Activated CD4-positive, alpha-beta T cell treated with anti-CD3 and anti-CD28 coated beads, Interleukin-2, amount 50 U/mL, for 16 hours (primary cell): ENCODE results near the gene CACNA2D4.

ENCODE experiments used
- DNase-seq: peaks from one replicate; pipeline ENCODE4 v3.0.0-alpha.2; 2020

CACNA2D4 gene

DNA sequence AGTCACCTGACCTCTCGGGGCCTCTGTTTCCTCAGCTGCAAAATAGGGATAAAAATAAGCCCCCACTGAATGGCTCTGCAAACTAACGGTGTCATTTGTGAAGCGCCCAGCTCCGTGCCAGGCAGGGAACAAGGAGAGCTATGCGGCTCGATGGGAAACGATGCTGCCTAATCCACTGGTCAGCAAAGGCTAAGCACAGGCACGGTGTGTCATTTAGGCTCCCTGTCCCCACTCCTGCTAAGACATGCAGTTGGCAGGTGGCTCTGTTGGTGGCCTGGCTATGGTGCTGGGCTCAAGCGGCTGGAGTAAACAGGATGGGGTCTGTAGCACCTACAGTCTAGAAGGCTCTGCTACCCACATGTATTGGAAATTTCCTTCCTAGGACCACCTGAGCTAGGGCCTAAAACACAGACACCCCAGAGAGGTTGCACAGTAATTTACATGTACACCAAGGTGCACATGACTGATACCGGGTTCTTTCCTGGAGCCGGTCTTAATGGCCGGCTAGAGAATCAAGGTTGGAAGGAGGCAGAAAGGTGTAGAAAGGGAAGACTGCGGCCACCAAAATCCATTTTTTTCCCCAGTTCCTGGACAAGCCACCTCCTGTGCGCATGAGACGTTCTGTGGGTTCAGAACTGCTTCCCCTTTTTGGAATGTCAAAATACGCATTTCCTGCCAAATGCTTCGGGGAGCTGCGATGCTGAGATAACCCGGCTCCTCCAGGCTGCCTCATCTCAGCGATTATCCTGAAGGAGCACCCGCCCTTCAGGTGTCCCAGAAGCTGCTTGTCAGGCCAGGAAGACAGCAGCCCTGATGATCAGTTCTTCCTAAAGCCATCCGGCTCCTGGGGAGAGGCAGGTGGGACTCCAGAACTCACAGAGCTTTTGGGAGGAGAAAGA is 1.0 kb downstream of the CACNA2D4 start:
- DNase-seq: no peak

DNA sequence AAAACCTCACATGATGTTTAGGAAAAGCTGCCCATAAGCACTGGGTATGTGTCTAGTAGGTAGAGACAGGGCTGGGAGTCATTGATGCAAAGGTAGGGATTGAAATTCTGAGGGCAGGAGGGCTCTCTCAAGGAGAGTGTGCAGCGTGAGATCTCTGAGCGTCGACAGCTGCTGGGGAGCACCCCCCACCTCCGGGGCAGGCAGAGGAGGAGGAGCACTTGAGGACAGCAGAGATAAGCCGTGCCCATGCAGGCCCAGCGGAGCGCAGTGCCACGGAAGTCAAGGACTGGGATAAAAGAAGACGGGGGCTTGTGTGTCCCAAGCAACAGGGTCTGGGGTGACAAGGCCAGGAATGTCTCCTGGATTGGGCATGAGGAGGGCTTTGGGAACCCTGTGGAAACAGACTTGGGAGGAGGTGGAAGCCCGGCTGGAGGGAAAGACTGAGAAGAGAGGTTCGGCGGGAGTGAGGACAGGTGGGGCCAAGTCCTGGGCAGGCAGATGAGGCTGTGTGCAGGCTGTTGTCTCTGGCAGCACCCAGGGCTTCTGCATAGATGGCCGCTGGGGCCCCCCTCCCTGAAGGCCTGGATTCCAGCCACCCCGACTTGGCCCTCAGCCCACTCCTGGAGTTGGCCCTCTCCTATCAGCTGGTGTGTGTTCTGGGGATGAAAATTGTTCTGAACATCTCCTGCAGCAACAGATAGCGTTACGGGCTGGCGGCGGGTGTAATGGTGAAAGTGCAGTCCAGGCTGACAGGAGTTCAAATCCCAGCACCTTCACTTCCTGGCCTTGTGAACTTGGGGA is 1.9 kb downstream of the CACNA2D4 start:
- DNase-seq: no peak

GRCh38 chr12:1915082-1915968 is 3.1 kb downstream of the CACNA2D4 start:
- DNase-seq: peak; percentile 48

- DNase-seq: no peak
These were observed 4.1 kb downstream of the CACNA2D4 start for GRCh38 chr12:1914114-1914911.

GRCh38 chr12:1913377-1914113 is 4.9 kb downstream of the CACNA2D4 start:
- DNase-seq: no peak

DNA sequence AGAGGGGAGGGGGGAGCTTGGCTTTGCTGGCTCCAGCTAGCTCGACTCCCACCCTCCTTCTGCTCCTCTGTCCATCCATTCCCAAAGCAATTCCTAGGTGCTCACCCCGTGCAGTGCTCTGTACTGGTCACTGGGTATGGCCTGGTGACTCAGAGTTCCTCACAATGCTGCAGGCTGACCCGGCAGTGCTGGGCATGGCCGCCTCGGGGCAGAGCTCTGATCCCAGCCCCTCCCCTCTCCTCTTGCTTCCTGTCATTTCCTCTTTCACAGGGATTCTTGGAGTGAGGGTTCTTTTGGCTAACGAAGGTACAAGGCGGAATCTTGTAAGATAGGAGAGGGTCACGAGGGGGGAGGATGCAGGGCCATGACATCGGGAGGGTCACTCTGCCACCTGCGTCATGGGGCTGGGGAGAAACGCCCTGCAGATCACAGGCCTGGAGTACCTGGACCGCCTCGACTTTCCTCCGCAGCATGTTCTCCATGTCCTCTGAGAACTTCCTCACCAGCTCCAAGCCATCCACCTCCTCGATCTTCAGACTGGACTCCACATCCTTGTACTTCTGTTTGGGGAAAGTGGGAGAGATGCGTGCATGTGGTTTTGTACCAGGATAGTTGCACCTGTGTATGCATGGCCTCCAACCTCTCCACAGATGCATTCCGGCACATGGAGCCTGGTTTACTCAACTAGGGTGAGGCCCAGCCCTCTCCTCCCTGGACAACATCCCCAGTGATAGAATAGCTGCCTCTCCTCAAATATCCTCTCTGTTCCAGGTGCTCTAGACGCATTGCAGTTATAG is 5.7 kb downstream of the CACNA2D4 start:
- no peak for DNase-seq

DNA sequence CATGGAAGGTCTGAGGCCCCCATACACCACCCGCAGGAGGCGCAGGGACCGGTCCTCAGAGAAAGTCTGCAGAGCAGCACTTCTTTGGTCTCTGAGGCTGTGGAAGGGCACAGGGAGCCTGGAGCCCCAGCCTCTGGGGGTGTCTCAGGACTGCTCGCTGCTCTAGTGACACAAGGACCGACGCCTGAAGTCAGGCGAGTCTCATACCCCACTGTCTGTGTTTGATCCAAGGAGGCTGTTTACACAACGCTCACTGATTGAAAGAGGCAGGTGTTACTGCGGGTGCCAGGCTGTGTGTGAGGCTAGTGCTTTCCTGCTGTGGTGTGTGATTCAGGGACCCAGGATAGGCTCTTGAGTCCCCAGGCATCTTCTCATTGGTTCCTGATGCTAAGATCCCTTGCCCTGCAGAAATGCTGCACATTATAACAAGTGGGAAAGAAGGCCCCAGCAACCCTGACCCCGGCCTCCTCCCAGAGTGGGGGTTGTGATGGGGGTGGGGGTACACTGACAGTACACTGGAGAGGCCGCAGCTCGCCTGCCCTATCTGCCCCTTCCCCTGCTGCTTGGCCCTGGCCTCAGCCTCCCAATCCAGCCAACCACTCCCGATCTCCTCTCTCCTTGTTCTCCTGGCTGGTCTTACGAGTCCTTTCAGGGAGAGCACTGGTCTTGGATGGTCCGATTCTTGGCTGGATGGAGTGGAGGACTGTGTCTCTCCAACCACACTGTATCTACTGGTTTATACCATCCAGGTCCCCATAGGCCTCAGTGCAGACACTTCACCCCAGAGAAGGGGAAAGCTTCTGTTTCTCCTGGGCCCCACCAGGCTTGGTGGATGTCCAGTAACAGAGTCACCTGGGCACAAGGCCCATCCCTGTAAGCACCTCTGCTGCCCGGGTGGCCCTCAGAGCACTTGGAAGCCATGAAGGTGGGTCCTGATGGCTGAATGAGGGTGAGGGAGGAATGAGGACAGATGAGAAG is 6.6 kb downstream of the CACNA2D4 start:
- no peak for DNase-seq

GRCh38 chr12:1910468-1910867 is 8.0 kb downstream of the CACNA2D4 start:
- DNase-seq: no peak

DNA sequence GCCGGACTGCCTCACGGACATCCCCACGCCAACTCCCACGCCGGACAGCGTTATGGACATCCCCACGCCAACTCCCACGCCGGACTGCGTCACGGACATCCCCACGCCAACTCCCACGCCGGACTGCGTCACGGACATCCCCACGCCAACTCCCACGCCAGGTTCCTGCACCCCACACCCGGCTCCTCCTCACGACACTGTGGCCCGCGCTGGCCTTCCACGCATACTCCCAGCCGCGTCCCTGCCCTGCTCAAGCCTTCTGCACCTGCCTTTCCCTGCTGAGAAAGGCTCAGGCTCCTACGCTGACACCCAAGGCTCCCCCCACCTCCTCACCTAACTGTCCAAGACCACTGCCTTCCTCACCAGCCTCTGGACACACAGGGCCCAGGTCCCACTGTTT is 9.7 kb downstream of the CACNA2D4 start:
- DNase-seq: no peak

DNA sequence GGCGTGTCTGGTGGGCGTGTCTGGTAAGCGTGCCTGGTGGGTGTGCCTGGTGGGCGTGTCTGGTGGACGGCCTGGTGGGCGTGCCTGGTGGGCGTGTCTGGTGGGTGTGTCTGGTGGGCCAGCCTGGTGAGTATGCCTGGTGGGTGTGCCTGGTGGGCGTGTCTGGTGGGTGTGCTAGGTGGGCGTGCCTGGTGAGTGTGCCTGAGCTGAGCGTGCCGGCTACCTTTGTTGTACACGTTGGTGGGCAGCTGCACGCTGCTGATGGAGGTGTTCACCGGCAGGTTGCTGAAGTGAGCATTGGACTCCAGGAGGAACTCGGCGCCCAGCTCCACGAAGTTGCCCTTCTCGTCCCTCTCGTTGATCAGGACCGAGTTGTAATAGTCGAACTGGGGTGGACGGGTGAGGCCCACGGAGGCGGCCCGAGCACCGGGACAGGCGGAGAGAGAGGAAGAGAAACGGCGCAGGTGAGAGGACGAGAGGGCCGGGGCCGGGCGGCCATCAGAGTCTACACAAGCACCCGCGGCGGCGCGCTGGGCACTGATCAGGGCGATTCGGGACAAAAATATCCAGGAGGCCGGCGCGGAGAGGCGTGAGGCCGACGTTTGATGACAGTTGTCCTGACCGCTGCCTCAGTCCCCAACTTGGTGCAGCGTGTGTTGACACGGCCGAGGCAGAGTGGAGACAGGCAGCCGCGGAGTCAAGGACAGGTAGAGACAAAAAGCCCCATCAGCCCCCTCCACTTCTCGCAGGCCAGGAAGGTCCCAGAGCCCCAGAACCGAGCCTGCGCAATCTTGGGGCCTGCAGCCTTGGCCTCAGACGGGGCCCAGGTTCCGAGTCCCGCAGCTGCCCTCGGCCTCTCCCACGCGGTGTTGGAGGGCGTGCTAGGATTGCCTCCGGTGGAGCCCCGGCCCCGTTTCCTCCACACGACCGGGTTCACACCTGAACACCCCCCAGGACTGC is 10.5 kb downstream of the CACNA2D4 start:
- no peak for DNase-seq

DNA sequence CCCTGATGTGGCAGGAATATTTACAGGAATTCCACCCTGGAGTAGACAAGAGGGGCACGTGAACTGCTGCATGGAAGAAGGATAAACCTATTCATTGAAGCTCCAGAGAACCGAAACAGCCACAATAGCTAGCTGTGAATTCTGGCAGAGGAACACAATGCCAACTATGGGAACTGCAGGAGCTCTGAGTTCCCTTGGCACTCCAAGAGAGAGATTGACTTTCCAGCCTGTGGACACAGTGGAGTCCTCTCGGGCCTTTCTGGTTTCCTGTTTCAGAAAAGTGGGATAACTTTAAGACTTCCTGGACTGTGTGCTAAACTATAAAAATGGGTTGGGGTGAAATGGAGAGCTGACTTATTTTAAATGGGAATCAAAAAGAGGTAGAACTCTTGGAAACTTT is 11.9 kb downstream of the CACNA2D4 start:
- DNase-seq: no peak

DNA sequence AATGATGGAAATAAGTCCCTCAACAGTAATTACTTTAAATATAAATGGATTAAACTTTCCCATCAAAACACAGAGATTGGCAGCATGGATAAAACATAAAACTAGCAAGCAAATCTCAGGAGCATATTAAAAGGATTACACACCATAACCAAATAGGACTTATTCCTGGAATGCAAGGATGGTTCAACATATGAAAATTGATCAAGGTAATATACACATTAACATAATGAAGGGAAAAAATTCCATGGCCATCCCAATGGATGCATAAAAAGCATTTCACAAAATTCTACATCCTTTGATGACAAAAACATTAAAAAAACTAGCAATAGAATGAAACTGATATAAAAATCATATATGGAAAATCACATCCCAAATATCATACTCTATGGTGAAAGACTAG is 13.6 kb downstream of the CACNA2D4 start:
- no peak for DNase-seq

DNA sequence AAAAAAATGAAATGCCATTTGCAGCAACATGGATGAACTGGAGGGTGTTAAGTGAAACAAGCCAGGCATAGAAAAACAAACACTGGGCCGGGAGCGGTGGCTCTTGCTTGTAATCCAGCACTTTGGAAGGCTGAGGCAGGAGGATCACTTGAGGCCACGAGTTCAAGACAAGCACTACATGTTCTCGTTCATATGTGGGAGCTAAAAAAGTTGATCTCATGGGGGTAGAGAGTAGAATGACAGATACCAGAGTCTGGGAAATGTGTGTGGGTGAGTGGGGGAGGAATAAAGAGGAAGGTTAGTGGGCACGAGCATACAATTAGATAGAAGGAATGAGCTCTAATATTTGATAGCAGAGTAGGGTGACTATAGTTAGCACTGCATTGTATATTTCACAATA is 21.5 kb downstream of the CACNA2D4 start:
- DNase-seq: no peak

- no peak for DNase-seq
These were observed 27.6 kb downstream of the CACNA2D4 start for GRCh38 chr12:1890810-1891209.

- no peak for DNase-seq
These were observed 28.2 kb downstream of the CACNA2D4 start for GRCh38 chr12:1890119-1890703.

GRCh38 chr12:1888923-1889322 is 29.5 kb downstream of the CACNA2D4 start:
- DNase-seq: no peak

DNA sequence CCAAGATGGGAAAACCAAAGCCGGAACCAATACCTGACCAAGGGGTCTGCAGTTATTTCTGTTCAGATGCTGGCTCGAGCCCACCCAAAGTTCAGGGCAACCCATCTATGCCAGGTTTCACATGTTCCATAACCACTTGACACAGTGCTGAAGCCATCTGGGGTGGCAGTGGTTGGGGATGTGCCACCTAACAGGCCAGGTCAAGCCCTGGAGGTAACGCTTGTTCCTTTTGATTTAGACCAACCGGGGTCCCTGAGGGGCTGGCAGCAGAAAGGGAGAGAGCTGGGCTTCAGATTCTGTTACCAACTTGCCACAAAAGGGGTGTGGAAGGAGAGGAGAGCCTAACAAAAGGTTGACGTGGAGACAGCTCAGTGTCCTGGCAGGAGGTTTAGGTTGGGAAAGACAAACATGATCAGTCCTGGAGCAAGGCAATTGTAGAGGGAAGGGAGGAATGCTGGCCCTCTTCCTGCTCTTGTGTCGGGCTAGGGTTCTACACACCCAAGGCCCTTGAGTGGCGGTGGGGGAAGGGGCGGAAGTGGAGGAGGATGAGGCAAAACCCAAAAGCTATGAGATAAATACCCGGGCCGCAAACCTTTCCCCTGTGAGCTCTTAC is 31.9 kb downstream of the CACNA2D4 start:
- DNase-seq: no peak
